Measurements from ENCODE around the gene ERGIC1.
A peak's percentile ranks its signal among the peaks of the same experiment; 100 is the strongest.

Gene ERGIC1

GRCh38 chr5:172793577-172794488 is 40.2 kb upstream of the ERGIC1 start:
- H3K9me3 Mint-ChIP-seq: no peaks in the 10 kb centered on the region
- DNase-seq: no peak
- TF ChIP-seq CTCF (IDR thresholded peaks at IDR 0.05): no peak
- peaks cover 43% of the 10 kb centered on the region for H3K4me1 Mint-ChIP-seq
- H3K27ac Mint-ChIP-seq: no peak overlapping the region
- no peaks in the 10 kb centered on the region for H3K36me3 Mint-ChIP-seq (ENCODE audit: low read depth)
- H3K27me3 Mint-ChIP-seq (ENCODE audit: low read depth, poor library complexity): peaks cover 14% of the 10 kb centered on the region
- H3K4me3 Mint-ChIP-seq: no peak overlapping the region

GRCh38 chr5:172795318-172795977 is 38.6 kb upstream of the ERGIC1 start:
- Mint-ChIP-seq H3K27me3 (ENCODE audit: low read depth, poor library complexity) (peaks cover 21% of the 10 kb centered on the region), H3K36me3 (ENCODE audit: low read depth) (no peaks in the 10 kb centered on the region), H3K4me3 (no peak overlapping the region), H3K27ac (no peak overlapping the region), H3K4me1 (peaks cover 41% of the 10 kb centered on the region), H3K9me3 (no peaks in the 10 kb centered on the region)
- TF ChIP-seq CTCF (IDR thresholded peaks at IDR 0.05): no peak
- DNase-seq: peak; percentile 46

DNA sequence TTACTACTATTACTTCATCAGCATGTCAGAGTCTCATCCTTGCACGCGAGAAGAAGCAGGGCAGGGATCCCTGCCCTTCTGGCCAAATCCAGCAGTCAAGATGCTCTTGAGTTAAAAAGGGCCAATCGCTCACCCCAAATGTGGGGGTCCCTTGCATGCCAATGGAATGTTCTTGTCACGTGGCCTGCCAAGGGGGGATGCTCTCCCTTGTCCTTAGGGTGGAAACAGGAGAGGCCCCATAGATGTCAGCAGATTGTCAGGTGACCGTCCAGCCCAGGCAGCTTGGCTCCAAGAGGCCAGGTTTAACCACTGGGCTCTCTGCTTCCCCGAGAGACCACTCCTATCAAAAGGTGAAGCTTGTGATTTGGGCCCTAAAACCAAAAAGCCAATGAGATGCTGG is 37.7 kb upstream of the ERGIC1 start:
- H3K36me3 Mint-ChIP-seq (ENCODE audit: low read depth): no peaks in the 10 kb centered on the region
- no peak overlapping the region for H3K4me3 Mint-ChIP-seq
- no peak overlapping the region for H3K27ac Mint-ChIP-seq
- no peak for DNase-seq
- H3K27me3 Mint-ChIP-seq (ENCODE audit: low read depth, poor library complexity): peaks cover 21% of the 10 kb centered on the region
- H3K9me3 Mint-ChIP-seq: no peaks in the 10 kb centered on the region
- peaks cover 33% of the 10 kb centered on the region for H3K4me1 Mint-ChIP-seq
- no peak for TF ChIP-seq CTCF (IDR thresholded peaks at IDR 0.05)

- H3K4me1 Mint-ChIP-seq: peaks cover 29% of the 10 kb centered on the region
- peaks cover 21% of the 10 kb centered on the region for H3K27me3 Mint-ChIP-seq (ENCODE audit: low read depth, poor library complexity)
- no peak overlapping the region for H3K4me3 Mint-ChIP-seq
- no peak overlapping the region for H3K27ac Mint-ChIP-seq
- no peaks in the 10 kb centered on the region for H3K9me3 Mint-ChIP-seq
- TF ChIP-seq CTCF (IDR thresholded peaks at IDR 0.05): no peak
- DNase-seq: no peak
- no peaks in the 10 kb centered on the region for H3K36me3 Mint-ChIP-seq (ENCODE audit: low read depth)
Measured at GRCh38 chr5:172797771-172798191, 36.3 kb upstream of the ERGIC1 start.

GRCh38 chr5:172798422-172799215 is 35.4 kb upstream of the ERGIC1 start:
- H3K4me3 Mint-ChIP-seq: no peak overlapping the region
- DNase-seq: no peak
- H3K27me3 Mint-ChIP-seq (ENCODE audit: low read depth, poor library complexity): peaks cover 21% of the 10 kb centered on the region
- no peaks in the 10 kb centered on the region for H3K36me3 Mint-ChIP-seq (ENCODE audit: low read depth)
- no peak overlapping the region for H3K27ac Mint-ChIP-seq
- no peaks in the 10 kb centered on the region for H3K9me3 Mint-ChIP-seq
- no peak for TF ChIP-seq CTCF (IDR thresholded peaks at IDR 0.05)
- H3K4me1 Mint-ChIP-seq: peaks cover 27% of the 10 kb centered on the region

All from nephron progenitor cell (in vitro differentiated cells).